Inflammatory macrophage treated with lipopolysaccharide for 1 hour (primary cell): ENCODE data around the gene RDM1.

ENCODE experiments used
- DNase-seq, 2 donors: peaks; one replicate each; pipeline ENCODE4 v3.0.0-alpha.2; 2020 to 2022

The RDM1 gene

DNA sequence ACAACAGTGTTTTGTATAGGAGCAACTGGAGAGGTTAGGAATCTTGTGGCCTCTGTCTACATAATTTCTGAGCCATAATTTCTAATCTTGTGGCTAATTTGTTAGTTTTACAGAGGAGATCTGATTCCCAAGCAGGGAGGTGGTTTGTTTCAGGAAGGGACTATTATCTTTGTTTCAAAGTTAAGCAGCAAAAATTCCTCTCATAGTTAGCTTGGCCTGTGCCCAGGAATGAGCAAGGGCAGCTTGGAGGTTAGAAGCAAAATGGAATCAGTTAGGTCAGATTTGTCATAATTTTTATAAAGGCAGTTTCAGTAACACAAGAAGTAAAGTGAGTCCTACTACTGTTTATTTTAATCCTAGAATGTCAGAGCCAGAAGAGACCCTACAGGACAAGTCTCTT lies 2.0 kb upstream of the RDM1 start:
- DNase-seq: no peak

GRCh38 chr17:35931794-35932425 lies 1.3 kb upstream of the RDM1 start:
- no peak for DNase-seq

- DNase-seq: no peak
Observed at GRCh38 chr17:35927714-35928113, 2.9 kb downstream of the RDM1 start.

DNA sequence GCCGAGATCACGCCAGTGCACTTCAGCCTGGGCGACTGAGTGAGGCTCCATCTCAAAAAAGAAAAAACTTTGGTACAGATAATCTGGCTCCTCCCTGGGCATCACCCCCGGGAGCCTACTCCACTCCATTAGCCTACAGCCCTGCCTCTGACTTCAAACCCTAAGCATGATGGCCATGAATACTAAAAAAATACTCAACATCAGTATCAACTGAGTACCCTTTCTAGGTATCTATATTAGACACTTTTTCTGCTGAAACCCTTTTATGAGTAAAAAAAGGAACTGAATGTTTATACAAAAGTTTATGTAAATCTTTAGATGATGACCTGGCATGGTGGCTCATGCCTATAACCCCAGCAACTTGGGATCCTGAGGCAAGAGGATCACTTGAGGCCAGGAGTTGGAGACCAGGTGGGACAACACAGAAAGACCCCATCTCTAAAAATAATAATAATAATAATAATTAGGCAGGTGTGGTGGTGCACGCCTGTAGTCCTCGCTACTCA lies 6.9 kb downstream of the RDM1 start:
- no peak for DNase-seq

DNA sequence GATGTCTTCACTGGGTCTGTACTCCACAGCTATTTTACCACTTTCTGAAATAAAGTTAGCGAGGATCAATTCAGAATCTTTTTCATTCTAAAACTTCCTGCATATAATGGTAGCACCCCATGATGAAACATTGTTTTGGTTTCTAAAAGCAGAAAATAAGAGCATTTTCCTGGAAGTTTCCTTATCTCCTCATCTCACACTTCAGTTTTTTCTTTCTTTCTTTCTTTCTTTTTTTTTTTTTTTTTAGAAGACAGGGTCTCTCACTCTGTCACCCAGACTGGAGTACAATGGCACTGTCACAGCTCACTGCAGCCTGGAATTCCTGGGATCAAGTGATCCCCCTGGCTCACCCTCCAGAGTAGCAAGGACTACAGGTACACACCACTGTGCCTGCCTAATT lies 10.3 kb downstream of the RDM1 start:
- DNase-seq: no peak

DNA sequence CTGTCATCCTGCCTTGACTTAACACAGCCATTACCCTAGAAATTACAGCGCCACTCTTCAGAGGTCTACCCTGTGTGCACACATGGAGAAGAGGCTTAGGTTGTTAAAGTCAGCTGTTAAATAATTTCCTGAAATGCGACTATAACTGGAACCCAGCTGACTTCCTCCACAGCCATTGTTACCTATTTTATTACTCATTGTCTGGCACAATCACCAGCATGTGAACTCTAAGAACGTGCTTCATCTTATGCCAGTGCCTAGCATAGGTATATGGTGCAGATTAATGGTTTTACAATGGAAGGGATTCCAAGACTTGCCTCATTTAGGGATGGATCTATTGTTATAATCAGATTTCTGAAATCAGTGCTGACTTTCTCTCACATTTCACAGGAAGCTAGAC lies 11.9 kb downstream of the RDM1 start:
- DNase-seq: peak in 1 of 2 donors; percentile 8

- DNase-seq: no peak
Observed at GRCh38 chr17:35917519-35918213, 12.9 kb downstream of the RDM1 start.

- no peak for DNase-seq
Observed at GRCh38 chr17:35915153-35915964, 15.2 kb downstream of the RDM1 start.

- no peak for DNase-seq
Observed at GRCh38 chr17:35914354-35914753, 16.2 kb downstream of the RDM1 start.

DNA sequence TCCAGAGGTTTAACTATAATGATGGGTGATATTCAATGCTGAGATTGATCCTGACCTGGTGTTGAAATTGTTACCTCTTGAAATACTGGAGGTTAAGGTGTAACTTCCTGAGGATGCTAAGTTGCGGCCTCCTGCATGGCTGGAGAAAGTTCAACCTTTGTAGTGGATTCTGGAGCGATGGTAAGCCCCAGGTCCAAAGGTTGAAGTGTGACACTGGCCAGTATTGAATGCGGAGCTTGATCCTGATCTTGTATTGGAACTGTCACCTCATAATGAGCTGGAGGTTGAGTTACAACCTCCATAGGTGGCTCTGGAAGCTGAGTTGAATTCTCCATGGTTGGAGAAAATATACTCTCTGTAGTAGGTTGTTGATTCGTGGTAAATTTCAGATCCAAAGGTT lies 17.0 kb downstream of the RDM1 start:
- DNase-seq: no peak

DNA sequence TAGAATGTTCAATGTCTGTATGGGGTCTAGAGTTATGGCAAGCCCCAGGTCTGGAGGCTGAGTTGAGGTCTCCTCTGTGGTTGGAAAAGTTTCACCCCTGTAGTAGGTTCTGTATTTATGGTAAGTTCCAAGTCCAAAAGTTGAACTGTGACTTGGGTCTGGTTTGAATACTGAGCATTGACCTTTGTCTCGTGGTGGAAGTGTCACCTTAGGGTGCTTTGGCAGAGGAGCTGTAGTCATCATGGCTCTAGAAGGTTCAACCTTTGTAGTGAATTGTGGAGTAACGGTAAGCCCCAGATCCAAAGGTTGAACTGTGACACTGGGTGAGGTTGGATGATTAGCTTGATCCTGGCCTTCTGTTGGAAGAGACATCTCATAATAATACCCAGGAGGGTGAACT lies 17.6 kb downstream of the RDM1 start:
- no peak for DNase-seq

- DNase-seq: no peak
Observed at GRCh38 chr17:35912339-35912912, 18.1 kb downstream of the RDM1 start.

DNA sequence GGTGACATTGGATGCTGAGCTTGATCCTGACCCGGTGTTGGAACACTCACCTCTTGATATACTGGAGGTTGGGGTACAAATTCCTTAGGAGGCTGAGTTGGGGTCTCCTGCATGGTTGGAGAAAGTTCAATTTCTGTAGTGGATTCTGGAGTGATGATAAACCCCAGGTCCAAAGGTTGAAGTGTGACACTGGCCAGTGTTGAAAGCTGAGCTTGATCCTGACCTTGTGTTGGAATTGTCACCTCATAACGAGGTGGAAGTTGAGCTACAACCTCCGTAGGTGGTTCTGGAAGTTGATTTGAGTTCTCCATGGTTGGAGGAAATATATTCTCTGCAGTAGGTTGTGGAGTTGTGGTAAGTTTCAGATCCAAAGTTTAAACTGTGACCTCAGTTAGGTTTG lies 21.2 kb downstream of the RDM1 start:
- DNase-seq: no peak

DNA sequence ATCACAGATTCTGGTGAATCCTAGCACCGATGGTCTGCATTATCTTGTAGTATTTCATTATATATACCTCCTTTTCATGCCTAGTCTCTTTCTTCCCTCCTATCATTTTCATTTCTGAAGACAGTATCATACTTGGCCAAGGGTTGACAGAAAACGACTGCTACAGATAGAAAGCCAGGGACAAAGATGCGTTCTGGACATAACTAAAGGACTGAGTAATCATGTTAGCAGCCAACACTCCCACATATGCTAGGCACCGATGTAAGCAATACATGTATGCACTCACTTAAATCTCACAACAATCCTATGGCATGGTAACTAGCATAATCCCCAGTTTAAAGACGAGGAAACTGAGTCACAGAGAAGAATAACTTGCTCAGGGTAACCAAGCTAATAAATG lies 22.9 kb downstream of the RDM1 start:
- DNase-seq: no peak

- no peak for DNase-seq
Observed at GRCh38 chr17:35906926-35907637, 23.5 kb downstream of the RDM1 start.

DNA sequence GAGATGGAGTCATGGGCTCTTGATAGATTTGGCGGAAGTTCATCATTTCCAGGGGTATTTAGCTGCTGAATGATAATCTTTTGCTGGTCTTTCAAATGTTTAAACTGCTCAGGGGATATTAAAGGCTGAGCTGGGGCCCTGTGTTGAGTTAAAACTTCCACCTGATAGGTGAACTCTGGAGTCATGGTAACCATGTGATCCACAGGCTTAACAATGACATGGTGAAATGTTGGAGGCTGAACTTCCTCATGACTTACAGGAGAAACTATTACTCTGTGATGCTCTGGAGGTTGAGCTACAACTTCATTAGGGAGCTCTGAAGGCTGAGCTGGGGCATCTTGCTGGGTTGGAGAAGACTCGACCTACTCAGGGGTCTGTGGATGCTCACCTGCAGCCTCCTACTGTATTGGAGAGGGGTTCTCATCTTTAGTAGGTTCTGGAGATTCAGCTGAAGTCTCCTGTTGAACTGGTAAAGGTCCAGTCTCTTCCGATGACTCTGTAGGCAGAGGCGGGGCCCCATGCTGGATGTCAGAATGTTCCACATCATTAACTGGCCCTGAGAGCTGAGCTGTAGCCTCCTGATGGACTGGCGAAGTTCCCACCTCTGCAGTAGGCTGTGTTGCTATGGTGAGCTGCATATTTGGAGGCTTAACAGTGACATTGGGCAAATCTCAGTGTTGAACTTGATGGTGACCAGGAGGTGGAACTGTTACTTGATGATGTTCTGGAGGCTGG lies 24.2 kb downstream of the RDM1 start:
- DNase-seq: no peak

DNA sequence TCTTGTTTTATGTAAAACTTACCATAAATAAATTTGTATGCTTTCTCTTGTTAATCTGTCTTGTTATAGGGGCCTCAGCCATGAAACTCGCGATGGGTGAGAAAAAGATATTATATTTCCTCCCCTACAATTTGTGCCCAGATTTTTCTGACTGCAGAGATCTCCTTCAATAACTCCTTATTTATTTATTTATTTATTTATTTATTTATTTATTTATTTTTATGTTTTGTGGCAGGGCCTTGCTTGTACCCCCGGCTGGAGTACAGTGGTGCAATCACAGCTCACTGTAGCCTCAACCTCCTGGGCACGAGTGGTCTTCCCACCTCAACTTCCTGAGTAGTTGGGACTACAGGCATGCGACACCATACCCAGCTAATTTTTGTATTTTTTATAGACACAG lies 27.1 kb downstream of the RDM1 start:
- no peak for DNase-seq

- DNase-seq: no peak
Observed at GRCh38 chr17:35901631-35902175, 28.9 kb downstream of the RDM1 start.

DNA sequence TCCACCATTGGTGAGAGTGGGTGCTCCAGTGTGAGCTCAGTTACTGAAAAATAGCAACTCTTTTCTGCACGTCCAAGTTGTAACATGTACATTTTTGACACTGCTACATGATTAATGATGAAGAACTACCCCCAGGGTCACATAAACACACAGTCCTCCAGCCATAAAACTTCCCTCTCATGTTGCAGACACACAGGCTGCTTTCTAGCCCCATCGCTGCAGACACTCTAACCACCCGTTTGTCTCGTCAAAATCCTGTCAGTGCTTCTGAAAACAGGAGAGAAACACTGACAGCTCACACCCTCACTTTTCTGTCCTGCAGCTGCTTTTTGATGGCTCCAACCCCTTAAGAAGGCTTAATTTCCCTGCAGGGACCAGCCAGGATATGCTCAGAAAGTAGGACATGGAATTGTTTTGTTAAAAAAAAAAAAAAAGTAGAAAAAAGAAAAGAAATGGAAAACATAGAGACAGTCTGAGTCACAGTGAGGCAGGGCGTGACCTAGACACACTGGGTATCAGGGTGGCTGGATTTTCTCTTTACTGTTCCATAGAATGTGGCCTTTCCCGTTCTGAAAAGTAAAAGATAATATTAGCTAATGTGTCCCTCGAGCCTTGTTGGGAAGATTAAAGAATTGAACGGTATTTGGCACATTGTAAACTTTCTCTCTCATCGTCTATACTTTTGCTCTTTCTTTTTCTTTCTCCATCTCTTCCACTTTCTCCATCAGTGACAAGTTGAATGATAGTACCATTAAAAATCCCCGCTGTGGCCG lies 29.7 kb downstream of the RDM1 start:
- no peak for DNase-seq

DNA sequence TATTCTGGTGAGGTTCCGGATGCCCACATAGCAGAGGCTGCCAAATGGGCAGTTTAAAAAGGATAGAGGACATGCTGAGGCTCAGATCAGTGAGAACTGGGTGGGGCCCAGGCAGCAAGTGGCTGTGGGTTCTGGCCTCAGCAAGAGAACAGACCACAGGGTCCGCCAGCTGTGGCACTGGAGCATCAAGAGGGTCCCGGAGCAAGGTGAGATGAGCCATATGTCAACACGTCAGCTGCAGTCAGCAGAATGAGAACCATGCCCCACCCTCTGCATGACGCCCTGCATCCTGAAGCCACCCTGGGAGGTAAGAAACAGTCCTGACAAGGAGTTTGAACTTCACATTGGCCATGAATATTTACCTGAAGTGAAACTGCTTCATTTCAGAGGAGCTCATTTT lies 30.3 kb downstream of the RDM1 start:
- DNase-seq: no peak
